ENCODE data around the gene OARD1. TPM values are rescaled to one million over a fixed set of nuclear protein-coding genes. Genes with fewer than 3 reads are reported as not detected.
"Not testable (repeated sequence)": the region's sequence is repeated elsewhere in the genome, so short reads cannot be mapped to it uniquely, and the experiment has no call there.

Gene OARD1
- polyA plus RNA-seq (2013, experiment 1 of 2) = 30.2 TPM
- polyA plus RNA-seq (2013, experiment 2 of 2) = 34.0 TPM

GRCh38 chr6:41071923-41072835, at the start of gene OARD1:
TSS of gene OARD1 (minus strand) at chr6:41072356. CDS start at chr6:41071634, 722 bp downstream.
- H3K9me3 ChIP-seq (ENCODE audit: control insufficient read depth, low read length) = no peaks in the 10 kb centered on the region
- H3K27ac ChIP-seq (ENCODE audit: low read depth, low read length, severe bottlenecking) = peak within 1 kb of the TSS; percentile 99
- 0% methylated on average over 54 to 55 of the region's 63 CpGs for WGBS, 2 experiments (ENCODE audit: insufficient coverage in 2 of 2)
- peak within 1 kb of the TSS; percentile 98 for H3K4me3 ChIP-seq (ENCODE audit: extremely low read depth, insufficient read depth, low read length, poor library complexity, severe bottlenecking)
- peaks cover 19% of the 10 kb centered on the region for H3K4me1 ChIP-seq (ENCODE audit: control insufficient read depth, insufficient read depth, low read length, poor library complexity, severe bottlenecking)
- H3K36me3 ChIP-seq (ENCODE audit: control insufficient read depth, insufficient read depth, low read length) = peaks cover 19% of the 10 kb centered on the region

- H3K4me3 ChIP-seq (ENCODE audit: extremely low read depth, insufficient read depth, low read length, poor library complexity, severe bottlenecking) = no peak overlapping the region
- H3K36me3 ChIP-seq (ENCODE audit: control insufficient read depth, insufficient read depth, low read length) = no peaks in the 10 kb centered on the region
- H3K9me3 ChIP-seq (ENCODE audit: control insufficient read depth, low read length) = no peaks in the 10 kb centered on the region
- H3K4me1 ChIP-seq (ENCODE audit: control insufficient read depth, insufficient read depth, low read length, poor library complexity, severe bottlenecking) = no peaks in the 10 kb centered on the region
- H3K27ac ChIP-seq (ENCODE audit: low read depth, low read length, severe bottlenecking) = no peak overlapping the region
- WGBS, 2 experiments (ENCODE audit: insufficient coverage in 2 of 2) = 80% methylated on average over 1 of the region's 1 CpG; no CpG with 5 or more reads in 1 of the 2 experiments
Observed at GRCh38 chr6:41120058-41120457, 47.9 kb upstream of the OARD1 start.

GRCh38 chr6:41119508-41119907, 47.4 kb upstream of the OARD1 start:
- Histone ChIP-seq H3K27ac (ENCODE audit: low read depth, low read length, severe bottlenecking) (no peak overlapping the region), H3K36me3 (ENCODE audit: control insufficient read depth, insufficient read depth, low read length) (no peaks in the 10 kb centered on the region), H3K4me3 (ENCODE audit: extremely low read depth, insufficient read depth, low read length, poor library complexity, severe bottlenecking) (no peak overlapping the region), H3K4me1 (ENCODE audit: control insufficient read depth, insufficient read depth, low read length, poor library complexity, severe bottlenecking) (no peaks in the 10 kb centered on the region), H3K9me3 (ENCODE audit: control insufficient read depth, low read length) (no peaks in the 10 kb centered on the region)
- no CpG with 5 or more reads among the region's 1 CpG for WGBS, 2 experiments (ENCODE audit: insufficient coverage in 2 of 2)

GRCh38 chr6:41115027-41115426, 42.9 kb upstream of the OARD1 start:
- H3K4me3 ChIP-seq (ENCODE audit: extremely low read depth, insufficient read depth, low read length, poor library complexity, severe bottlenecking); H3K9me3 ChIP-seq (ENCODE audit: control insufficient read depth, low read length); H3K27ac ChIP-seq (ENCODE audit: low read depth, low read length, severe bottlenecking); H3K36me3 ChIP-seq (ENCODE audit: control insufficient read depth, insufficient read depth, low read length); H3K4me1 ChIP-seq (ENCODE audit: control insufficient read depth, insufficient read depth, low read length, poor library complexity, severe bottlenecking): not testable (repeated sequence)
- WGBS, 2 experiments (ENCODE audit: insufficient coverage in 2 of 2) = 80% methylated on average over 1 of the region's 2 CpGs; no CpG with 5 or more reads in 1 of the 2 experiments

- WGBS, 2 experiments (ENCODE audit: insufficient coverage in 2 of 2) = 80 to 84% methylated on average over 3 of the region's 3 CpGs
- Histone ChIP-seq H3K27ac (ENCODE audit: low read depth, low read length, severe bottlenecking) (no peak overlapping the region), H3K4me1 (ENCODE audit: control insufficient read depth, insufficient read depth, low read length, poor library complexity, severe bottlenecking) (no peaks in the 10 kb centered on the region), H3K36me3 (ENCODE audit: control insufficient read depth, insufficient read depth, low read length) (no peaks in the 10 kb centered on the region), H3K9me3 (ENCODE audit: control insufficient read depth, low read length) (no peaks in the 10 kb centered on the region), H3K4me3 (ENCODE audit: extremely low read depth, insufficient read depth, low read length, poor library complexity, severe bottlenecking) (no peak overlapping the region)
Observed at GRCh38 chr6:41111017-41111416, 38.9 kb upstream of the OARD1 start.

GRCh38 chr6:41103847-41104246, 31.7 kb upstream of the OARD1 start:
- no peaks in the 10 kb centered on the region for H3K9me3 ChIP-seq (ENCODE audit: control insufficient read depth, low read length)
- no peak overlapping the region for H3K27ac ChIP-seq (ENCODE audit: low read depth, low read length, severe bottlenecking)
- H3K36me3 ChIP-seq (ENCODE audit: control insufficient read depth, insufficient read depth, low read length) = peaks cover 20% of the 10 kb centered on the region
- 96% methylated on average over 2 to 3 of the region's 3 CpGs for WGBS, 2 experiments (ENCODE audit: insufficient coverage in 2 of 2)
- H3K4me1 ChIP-seq (ENCODE audit: control insufficient read depth, insufficient read depth, low read length, poor library complexity, severe bottlenecking) = no peaks in the 10 kb centered on the region
- no peak overlapping the region for H3K4me3 ChIP-seq (ENCODE audit: extremely low read depth, insufficient read depth, low read length, poor library complexity, severe bottlenecking)

GRCh38 chr6:41100871-41101287, 28.7 kb upstream of the OARD1 start:
- Histone ChIP-seq H3K4me1 (ENCODE audit: control insufficient read depth, insufficient read depth, low read length, poor library complexity, severe bottlenecking) (no peaks in the 10 kb centered on the region), H3K4me3 (ENCODE audit: extremely low read depth, insufficient read depth, low read length, poor library complexity, severe bottlenecking) (no peak overlapping the region), H3K27ac (ENCODE audit: low read depth, low read length, severe bottlenecking) (no peak overlapping the region), H3K9me3 (ENCODE audit: control insufficient read depth, low read length) (no peaks in the 10 kb centered on the region), H3K36me3 (ENCODE audit: control insufficient read depth, insufficient read depth, low read length) (peaks cover 49% of the 10 kb centered on the region)
- 92 to 94% methylated on average over 37 to 39 of the region's 42 CpGs for WGBS, 2 experiments (ENCODE audit: insufficient coverage in 2 of 2)

GRCh38 chr6:41098366-41098765, 26.2 kb upstream of the OARD1 start:
- H3K4me3 ChIP-seq (ENCODE audit: extremely low read depth, insufficient read depth, low read length, poor library complexity, severe bottlenecking) = no peak overlapping the region
- peaks cover 73% of the 10 kb centered on the region for H3K36me3 ChIP-seq (ENCODE audit: control insufficient read depth, insufficient read depth, low read length)
- no peaks in the 10 kb centered on the region for H3K9me3 ChIP-seq (ENCODE audit: control insufficient read depth, low read length)
- no peaks in the 10 kb centered on the region for H3K4me1 ChIP-seq (ENCODE audit: control insufficient read depth, insufficient read depth, low read length, poor library complexity, severe bottlenecking)
- peak overlapping the region; percentile 48 for H3K27ac ChIP-seq (ENCODE audit: low read depth, low read length, severe bottlenecking)
- 93 to 100% methylated on average over 1 of the region's 3 CpGs for WGBS, 2 experiments (ENCODE audit: insufficient coverage in 2 of 2)

GRCh38 chr6:41097467-41098090, 25.4 kb upstream of the OARD1 start:
- 89 to 93% methylated on average over 2 of the region's 5 CpGs for WGBS, 2 experiments (ENCODE audit: insufficient coverage in 2 of 2)
- Histone ChIP-seq H3K9me3 (ENCODE audit: control insufficient read depth, low read length) (no peaks in the 10 kb centered on the region), H3K36me3 (ENCODE audit: control insufficient read depth, insufficient read depth, low read length) (peaks cover 81% of the 10 kb centered on the region), H3K4me3 (ENCODE audit: extremely low read depth, insufficient read depth, low read length, poor library complexity, severe bottlenecking) (no peak overlapping the region), H3K4me1 (ENCODE audit: control insufficient read depth, insufficient read depth, low read length, poor library complexity, severe bottlenecking) (no peaks in the 10 kb centered on the region), H3K27ac (ENCODE audit: low read depth, low read length, severe bottlenecking) (peak overlapping the region; percentile 48)

GRCh38 chr6:41093729-41094128, 21.6 kb upstream of the OARD1 start:
- H3K9me3 ChIP-seq (ENCODE audit: control insufficient read depth, low read length) = no peaks in the 10 kb centered on the region
- no peak overlapping the region for H3K27ac ChIP-seq (ENCODE audit: low read depth, low read length, severe bottlenecking)
- no peaks in the 10 kb centered on the region for H3K4me1 ChIP-seq (ENCODE audit: control insufficient read depth, insufficient read depth, low read length, poor library complexity, severe bottlenecking)
- 84 to 95% methylated on average over 4 of the region's 6 CpGs for WGBS, 2 experiments (ENCODE audit: insufficient coverage in 2 of 2)
- H3K36me3 ChIP-seq (ENCODE audit: control insufficient read depth, insufficient read depth, low read length) = peaks cover 98% of the 10 kb centered on the region
- H3K4me3 ChIP-seq (ENCODE audit: extremely low read depth, insufficient read depth, low read length, poor library complexity, severe bottlenecking) = no peak overlapping the region

Measured in mesodermal cell (in vitro differentiated cells).